Hematopoietic multipotent progenitor cell (in vitro differentiated cells): ENCODE measurements around the gene BMP7. TPM values are rescaled to one million over a fixed set of nuclear protein-coding genes. Genes with fewer than 3 reads are reported as not detected.

Source experiments
- DNase-seq, 3 donors: peaks; one replicate each; pipeline ENCODE4 v3.0.0-alpha.2; 2011 to 2015; ENCODE audit warnings: low read depth in 2 of 3, low spot score in 2 of 3
- total RNA-seq: library from RNA; depleted of rRNA; stranded (reverse); fragments of >200 nt; gene quantifications from one replicate; pipeline ENCODE4 v1.2.3, GENCODE V29; 2012

BMP7 gene
- total RNA-seq, 1 donor: not detected

DNA sequence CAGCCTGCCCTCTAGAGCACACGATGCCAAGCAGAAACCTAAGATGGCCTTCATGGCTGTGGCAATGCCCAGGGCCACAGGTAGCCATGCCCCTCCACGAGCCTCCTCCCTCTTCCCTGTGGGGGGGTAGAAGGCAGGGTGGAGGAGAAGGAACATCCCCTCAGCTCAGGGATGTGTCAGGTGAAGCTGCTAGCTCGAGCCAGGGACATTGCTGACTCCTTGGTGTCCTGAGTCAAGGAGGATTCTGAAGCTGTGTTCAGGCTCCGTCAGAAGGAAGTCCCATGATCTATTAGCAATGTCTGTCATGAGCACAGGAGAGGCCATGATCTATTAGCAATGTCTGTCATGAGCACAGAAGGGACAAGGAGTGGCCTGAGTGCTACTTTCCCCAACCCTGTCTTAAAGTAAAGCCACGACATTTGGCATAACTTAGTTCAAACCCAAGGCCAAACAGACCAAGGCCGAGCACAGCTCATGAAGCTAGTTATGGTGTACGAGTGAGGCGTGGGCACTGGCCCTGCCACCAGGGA lies 87.8 kb downstream of the BMP7 start:
- DNase-seq: no peak

DNA sequence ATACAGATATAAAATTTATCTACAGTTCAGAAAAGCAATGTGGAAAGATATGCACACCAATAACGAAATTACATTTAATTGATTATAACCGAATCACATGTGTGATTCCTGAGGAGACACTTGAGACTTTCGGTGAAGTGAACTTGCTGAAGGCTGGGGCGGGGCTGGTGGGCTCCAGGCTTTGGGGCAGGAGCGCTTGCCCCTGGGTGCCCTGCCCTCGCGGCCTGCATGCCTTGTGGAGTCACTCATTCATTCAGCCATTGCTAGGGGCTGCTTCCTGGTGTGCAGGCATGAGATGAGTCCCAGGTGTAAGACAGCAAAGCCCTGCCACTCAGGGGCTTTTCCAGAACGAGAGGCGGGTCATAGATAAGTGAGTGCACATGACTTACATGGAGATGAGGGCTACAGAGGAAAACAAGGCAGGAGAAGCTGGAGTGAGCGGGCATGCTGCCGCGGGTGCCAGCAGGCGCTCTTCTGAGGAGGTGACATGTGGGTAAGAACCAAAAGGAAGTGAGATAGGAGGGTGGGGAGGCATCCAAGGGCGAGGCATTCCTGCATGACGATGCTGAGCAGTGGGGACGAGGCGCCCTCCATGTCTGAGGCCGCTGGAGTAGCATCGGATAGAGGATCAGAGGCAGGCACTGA lies 88.7 kb downstream of the BMP7 start:
- DNase-seq: no peak

DNA sequence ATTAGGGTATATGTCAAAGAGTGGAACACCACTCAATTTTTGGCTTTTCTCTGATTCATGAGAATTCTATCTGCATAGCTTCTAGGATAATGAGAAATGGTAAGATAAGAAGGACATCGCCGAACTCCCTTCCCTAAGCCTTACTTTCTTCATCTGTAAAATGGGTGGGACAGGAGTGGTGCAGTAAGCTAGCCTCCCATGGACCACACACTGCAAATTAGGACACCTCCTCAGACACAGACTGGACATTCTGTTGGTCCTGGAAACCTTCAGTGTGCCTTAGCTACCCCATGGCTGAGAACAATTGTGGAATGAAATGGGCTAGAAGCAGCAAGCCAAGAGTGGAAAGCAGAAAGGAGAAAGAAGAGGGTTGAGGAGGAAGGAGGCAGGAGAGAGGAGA lies 89.6 kb downstream of the BMP7 start:
- no peak for DNase-seq

DNA sequence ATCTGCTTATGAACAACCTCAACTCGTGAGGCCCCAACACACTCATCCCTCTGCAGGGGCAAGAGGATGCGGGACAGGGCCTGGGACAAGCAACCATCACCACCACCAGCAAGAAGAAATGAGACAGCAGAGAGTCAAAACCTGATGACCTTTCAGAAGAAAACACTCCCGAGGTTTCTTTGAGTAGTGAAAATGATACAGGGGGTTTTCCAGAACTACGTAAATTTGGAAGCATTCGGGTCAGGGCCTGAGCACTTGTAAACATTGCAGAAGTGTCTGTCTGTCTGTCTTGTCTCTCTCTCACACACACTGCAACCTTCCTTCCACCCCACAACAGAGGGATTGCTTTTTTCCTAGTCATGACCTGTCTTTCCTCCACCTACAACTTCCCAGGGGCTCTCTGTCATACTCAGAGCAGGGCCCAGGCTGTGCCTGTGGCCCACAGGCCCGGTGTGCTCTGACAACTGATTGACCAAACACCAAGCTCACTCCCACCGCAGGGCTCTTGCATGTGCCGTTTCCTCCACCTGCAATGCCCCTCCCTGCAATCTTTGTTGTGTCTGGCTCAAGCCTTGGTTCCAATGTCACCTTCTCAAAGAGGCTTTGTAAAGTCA lies 90.9 kb downstream of the BMP7 start:
- DNase-seq: no peak

DNA sequence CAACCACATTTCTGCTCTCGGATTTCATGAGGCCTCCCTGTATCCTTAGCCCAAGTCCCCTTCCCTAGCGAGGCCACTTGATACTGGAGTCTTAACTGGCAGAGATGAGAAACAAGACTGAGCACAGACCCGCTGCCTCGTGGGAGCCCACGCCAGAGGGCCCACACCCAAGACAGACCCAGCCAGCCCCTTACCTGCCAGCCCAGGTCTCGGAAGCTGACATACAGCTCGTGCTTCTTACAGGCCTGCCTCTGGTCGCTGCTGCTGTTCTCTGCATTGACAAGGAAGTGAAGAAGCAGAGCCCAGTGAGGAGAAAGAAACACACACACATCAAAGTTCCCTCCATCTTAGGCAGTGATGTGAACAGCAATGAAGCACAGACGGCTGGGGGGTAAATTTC lies 91.7 kb downstream of the BMP7 start:
- no peak for DNase-seq

DNA sequence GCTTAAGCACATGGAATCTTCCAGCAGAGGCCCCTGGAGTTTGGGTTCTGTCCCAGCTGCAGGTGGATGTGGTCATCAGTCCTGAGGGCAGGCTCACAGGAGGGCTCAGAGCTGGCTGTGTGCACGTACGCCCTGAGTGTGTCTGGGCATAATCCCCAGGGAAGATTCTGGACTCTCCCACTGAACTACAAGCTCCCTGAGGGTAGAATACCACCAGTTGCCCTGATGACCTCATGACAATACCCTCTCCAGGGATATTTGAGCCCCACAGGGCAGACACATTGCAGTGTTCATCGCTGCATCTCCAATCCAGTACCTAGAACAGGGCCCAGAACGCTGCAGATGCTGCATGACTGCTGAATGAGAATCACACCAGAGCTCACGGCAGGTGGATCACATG lies 92.5 kb downstream of the BMP7 start:
- no peak for DNase-seq

DNA sequence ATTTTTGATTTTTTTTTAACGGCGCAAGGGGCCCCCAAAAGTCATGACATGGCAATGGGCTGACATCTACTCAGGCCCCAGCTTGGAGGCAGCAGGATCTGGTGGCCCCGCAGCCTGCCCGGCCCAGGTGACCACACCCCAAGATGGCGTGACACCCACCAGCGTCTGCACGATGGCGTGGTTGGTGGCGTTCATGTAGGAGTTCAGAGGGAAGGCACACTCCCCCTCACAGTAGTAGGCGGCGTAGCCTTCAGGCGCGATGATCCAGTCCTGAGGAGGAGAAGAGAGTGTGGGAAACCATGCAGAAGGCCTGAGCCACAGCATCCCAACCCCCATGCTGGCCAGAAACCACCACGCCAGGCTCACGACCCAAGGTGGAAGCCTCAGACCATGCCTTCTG lies 93.4 kb downstream of the BMP7 start:
- no peak for DNase-seq

DNA sequence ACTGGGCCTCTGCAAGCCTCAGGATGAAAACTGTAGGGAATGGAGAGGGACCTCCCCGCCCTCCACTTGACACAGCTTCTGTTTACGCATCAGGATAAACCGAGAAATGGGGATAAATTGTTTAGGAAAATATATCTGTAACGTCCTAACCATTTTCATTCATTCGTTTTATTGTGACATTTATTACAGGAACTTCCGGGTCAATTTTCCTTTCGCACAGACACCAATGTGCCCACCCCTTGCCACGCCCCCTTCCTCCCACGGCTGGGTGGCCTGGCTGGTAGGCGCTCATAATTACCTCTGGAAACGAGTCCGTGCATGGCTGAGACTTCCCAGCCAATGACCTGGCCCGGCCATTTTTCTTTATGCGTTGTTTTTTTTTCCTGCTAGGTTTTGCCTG lies 96.1 kb downstream of the BMP7 start:
- no peak for DNase-seq

DNA sequence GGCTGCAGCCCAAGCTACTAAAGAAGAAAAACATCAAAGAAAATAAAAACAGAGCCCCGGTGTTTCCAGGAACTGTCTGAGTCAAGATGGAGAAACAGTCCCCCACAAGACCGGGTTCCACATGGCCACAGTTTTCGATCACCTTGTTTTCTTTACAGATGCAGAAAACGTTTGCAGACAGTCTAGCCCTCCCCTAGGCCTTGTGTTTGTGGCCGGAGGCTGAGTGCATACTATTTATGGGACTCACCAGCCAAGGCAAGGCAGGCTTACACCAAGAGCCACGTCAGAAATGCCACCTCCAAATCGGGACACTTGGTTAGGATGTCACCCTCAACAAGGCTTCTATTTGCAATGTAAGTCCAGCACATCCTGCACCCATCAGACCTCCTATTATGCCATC lies 97.3 kb downstream of the BMP7 start:
- DNase-seq: no peak

DNA sequence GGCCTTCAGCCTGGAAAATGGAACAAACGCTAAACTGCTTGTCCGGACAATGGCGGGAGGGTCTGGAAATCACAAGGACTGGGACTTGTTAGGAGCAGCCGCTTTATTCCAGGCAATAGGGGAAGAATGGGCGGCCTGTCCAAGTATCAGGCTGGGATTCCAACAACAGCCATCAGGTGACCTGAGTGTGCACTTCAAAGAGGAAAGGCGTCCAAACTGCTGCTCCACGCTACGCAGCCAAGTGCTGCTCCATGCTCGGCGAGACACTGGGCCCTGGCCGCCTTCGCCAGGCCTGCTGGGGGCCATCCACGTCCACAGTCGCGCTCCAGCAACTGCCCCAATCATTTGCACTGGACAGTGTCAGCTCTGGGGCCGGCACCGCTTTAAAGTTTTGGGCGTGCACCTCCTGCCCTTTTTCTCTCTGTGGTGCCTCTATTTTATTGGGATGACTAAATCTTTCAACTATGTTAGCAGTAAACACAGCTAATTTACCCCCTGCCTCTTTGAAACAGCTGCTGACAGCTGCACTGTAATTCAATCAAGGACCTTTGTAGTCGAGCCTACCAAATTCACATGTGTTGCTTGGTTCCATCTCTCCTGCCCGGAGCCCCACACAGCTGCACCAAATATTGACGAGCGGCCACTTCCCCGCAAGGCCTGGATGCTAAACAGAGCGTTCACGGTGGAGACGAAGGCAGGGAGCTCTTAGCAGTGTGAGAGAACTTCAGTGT lies 98.3 kb downstream of the BMP7 start:
- DNase-seq: no peak

DNA sequence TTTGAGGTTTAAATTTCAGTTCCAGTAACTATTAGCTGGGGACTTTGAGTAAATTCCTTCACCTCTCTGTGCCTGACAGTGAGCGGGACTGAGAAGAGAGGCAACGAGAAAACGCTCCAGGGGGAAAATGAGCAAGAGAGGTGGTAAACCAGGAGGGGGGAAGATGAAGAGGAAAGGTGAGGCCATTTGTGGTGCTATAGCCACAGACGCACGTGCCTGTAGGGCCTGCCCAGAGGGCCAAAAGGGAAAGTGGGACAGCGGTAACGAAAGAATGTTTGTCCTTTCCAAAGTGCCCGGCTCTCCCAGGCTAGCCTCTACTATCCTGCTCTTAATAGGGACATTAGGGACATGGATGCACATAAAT lies 99.2 kb downstream of the BMP7 start:
- DNase-seq: no peak

DNA sequence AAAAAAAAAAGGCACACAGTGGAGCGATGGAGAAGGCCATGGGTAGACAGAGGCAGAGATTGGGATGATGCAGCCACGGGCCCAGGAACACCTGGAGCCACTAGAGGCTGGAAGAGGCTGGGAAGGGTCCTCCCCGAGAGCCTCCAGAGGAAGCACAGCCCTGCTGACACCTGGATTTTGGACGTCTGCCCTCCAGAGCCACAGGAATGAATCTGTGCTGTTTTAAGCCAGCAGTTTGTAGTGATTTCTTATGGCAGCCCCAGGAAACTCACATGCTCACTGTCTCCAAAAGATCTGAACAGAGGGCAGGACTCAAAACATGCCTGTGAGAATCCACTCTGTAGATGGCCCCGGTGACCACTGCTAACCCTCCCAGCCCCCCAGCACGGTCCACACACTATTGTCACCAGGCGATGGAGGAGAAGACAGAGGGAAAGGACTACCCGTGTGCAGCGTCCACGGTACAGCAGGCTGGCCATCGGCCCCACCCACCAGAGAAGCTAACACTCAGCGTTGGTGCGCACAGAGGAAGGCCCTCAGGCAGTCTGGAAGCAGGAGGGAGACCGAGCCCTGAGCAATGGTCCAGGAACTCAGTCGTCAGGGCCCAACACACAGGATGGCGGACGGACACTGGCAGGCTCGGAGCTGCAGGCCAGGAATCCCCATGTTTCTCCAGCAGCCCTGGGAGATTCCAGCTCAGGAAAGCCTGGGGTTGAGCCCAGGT lies 99.7 kb downstream of the BMP7 start:
- DNase-seq: no peak

DNA sequence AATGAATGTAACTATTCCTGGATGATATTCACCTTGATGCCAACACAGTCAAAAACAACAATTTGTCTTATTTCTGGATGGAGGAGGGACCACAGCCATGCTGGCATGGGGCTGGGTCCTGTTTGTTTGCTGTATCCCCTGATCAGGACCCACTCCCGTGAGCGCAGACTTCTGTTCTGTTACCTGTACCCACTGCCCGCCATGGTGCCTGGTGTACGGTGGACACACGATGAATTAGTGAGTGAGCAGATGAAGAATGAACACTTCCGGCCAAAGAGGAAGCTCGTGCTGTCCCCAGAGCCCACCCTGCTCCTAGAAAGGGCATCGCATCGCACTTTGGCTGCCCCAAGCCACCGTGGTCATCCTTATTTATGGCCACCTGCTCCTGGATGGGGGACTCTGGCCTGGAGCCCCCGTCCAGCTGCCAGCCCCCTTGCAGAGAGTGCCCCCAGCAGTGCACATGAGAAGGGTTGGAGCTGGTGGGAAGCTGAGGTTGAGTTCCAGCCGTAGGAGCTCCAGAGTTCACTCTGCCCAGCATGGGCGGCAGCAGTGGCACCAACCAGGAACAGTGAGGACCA lies 100.9 kb downstream of the BMP7 start:
- DNase-seq: no peak

DNA sequence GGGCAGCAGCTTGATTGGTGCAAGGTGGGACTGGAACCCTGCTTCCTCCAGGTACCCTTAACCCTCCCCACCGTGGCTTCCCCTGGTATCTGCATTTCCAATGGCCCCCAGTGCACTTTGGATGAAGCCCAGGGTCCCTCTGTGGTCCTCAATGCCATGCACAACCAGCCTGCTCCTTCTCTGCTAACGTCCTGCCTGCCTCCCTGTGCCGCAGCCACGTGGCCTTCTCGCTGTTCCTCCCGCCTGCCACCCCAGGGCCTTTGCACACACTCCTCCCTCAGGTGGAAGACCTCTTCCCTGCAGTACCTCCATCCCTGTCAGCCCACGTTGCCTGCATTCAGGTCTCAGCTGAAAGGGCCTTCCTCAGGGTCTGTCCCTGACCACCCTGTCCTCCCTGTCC lies 101.6 kb downstream of the BMP7 start:
- no peak for DNase-seq

DNA sequence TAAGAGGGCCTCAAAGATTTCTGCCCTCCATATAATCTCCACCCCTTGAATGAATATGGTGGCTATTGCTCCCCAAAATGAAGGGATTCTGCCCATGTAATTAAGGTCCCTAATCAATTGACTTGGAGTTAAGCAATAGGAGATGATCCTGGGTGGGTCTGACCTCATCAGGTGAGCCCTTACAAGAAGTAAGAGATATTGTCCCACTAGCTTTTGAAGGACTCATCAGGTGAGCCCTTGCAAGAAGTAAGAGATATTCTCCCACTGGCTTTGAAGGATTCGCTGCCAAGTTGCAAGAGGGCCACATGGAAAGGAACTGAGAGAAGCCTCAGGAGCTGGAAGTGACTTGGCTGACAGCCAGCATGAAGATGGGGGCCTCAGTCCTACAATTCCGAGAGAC lies 103.4 kb downstream of the BMP7 start:
- DNase-seq: no peak

DNA sequence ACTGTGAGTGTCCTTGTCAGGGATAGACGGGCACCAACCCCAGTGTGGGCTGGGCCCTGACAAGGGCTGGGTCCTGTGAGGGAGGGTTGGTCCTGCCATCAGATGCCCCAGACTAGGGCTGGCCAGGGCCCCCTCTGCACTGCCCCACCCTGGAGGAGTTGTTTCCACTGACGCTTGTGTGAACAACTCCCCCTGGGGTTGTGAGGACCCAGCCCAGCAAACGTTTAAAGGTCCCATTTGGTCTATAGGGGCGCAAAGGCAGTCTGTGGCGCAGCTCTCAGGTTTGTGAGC lies 104.1 kb downstream of the BMP7 start:
- no peak for DNase-seq

DNA sequence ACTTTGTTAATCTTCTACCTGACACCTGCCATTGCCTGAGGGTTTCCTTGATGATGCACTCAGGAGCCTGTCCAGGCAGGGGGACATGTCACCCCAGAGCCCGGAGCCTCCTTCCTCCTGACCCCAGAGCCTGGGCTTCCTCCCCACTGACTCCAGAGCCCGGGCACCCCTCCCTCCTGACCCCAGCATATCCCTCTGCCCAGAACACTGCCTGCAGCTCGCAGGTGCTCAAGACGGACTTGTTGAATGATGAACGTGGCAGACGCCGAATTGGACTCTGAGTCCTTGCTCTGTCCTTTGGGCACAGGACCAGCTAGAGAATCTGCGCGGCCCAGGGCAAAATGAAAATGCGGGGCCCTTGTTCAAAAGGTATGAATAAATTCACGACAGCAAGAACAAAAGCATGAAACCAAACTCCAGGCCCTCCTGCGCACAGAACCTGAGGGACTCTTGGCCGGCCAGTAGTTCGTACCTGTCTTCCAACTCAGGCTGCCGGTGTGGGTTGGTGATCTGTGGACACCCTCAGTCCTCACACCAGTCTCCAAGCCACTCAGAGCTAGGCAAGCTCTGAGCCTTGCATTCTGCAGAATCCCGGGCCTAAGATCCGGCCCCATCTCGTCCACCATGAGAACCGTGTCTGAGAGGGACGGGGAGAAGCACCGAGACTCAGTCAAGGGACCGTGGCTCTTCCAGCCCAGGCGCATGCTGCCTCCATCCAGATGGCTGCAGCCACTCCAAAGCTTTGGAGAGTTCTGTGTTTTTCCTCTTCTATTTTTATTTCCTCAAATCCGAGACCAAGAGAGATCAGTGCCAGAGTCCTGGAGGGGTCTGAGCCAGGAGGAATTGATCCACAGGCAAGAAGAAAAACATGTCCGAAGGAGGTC lies 104.7 kb downstream of the BMP7 start:
- DNase-seq: no peak

DNA sequence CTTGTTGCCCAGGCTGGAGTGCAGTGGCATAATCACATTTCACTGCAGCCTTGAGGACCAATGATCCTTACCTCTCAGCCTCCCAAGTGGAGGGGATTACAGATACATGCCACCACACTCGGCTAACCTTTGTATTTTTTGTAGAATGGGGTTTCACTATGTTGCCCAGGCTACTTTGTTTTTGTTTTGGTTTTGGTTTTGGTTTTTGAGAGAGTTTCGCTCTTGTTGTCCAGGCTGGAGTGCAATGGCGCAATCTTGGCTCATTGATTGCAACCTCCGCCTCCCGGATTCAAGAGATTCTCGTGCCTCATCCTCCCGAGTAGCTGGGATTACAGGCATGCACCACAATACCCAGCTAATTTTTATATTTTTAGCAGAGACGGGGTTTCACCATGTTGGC lies 105.5 kb downstream of the BMP7 start:
- DNase-seq: no peak

DNA sequence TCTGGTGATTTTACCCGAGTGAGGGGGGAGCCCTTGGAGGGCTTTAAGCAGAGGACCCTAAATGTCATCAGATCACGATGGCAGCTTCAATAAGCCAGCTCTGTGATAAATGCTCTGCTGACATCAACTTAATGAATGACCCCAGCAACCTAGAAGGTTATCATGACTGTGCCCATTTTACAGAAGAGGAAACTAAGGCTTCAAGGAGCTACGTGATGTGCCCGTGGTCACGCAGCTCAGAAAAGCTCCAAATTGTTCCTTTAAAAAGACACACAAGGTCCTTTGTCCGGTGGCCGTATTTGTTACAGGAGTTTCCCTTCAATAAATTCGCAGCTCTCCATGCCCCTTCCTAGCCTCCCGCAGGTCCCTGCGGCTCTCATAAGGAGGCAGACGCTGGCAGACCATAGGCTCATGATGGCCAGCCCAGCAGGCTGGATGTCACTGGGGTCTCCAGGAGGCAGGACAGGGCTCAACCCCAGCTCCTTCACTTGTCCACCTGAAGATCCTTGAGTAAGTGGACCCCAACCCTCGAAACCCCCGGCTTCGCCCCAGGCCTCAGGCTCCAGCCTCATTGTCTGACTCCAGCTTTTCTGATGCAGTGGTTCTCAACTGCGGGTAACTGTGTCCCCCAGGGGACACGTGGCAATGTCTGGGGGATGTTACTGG lies 106.4 kb downstream of the BMP7 start:
- no peak for DNase-seq
